Measurements from ENCODE around the gene AMZ1.

The AMZ1 gene

DNA sequence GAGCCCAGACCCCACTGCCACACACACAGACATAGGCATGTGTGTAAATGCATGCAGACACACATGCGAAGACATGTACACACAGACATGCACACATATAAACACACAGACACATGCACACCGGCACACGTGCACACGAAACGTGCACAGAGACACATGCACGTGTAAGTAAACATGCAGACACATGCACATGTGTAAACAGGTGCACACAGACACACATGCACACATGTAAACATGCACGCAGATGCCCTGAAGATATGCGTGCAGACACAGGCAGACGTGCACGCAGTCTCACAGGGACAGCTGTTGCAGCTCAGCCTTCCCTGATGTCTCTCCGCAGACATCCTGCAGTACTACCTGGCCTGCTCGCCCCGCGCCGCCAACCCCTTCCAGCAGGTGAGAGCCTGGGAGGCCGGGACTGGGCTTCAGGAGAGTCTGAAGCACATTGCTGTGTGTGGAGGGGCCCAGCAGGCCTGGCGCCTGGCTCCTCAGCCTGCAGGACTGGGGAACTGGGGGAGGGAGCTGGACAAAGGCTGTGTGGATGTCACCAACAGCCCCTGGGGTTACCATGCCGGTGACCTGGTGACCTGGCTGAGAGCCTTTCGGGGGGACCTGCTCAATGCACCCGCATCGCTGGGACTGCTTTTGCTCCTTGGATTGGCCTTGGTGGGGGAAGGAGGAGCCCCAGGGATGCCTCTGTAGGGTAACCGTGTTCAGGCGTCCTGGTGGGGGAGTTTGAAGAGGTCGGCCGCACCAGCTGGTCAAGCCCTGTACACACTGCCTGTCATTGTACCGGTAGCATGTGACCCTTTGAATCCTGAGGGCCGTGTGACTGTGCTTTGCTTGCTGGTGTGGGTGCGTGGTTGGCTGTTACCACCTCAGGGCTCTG is 35.9 kb upstream of the AMZ1 start:
- no peak for DNase-seq

DNA sequence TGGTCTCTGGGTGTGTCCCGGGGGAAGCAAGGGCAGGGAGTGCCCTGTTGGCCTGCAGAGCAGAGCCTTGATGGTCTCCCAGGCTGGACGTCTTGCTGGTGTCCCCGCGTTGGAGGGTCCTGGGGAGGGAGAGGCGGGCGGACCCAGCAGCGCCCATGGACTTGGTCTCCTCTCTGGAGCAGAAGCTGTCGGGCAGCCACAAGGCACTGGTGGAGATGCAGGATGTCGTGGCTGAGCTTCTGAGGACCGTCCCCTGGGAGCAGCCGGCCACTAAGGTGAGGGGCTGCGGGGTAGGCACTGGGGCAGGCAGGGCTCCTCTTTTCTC is 35.3 kb upstream of the AMZ1 start:
- DNase-seq: no peak

DNA sequence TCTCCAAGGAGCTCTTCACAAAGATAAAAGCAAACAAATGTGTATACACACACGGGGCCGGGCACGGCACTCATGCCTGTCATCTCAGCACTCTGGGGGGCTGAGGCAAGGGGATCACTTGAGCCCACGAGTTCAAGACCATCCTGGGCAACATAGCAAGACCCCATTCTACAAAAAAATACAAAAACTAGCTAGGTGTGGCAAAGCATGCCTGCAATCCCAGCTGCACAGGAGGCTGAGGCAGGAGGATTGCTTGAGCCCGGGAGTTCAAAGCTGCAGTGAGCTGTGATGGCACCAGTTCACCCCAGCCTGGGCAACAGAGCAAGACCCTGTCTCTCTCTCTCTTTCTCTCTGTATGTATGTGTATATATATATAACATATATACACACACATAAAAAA is 33.9 kb upstream of the AMZ1 start:
- peak; percentile 70 for DNase-seq

GRCh38 chr7:2655870-2656614 is 32.0 kb upstream of the AMZ1 start:
- no peak for DNase-seq

- DNase-seq: no peak
Measured at GRCh38 chr7:2657208-2657607, 30.8 kb upstream of the AMZ1 start.

- DNase-seq: no peak
Measured at GRCh38 chr7:2657920-2658671, 29.9 kb upstream of the AMZ1 start.

DNA sequence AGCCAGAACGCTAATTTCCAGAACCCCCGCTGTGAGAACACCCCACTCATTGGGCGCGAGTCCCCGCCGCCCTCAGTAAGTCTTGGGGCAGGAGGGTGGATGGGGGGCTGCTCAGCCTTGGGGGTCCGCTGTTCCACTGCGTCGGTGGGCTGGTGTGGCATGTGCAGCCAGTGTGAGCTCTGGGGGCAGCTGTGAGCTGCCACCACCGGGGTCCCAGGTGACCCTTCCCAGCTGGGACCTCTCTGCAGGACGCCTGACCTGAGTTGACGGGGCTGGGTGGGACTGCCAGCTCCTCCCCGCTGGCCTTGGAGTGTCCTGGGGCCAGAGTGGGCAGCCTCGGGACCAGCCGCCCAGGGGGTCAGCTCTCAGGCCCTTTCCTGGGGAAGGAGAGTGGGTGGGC is 29.1 kb upstream of the AMZ1 start:
- no peak for DNase-seq

- no peak for DNase-seq
Measured at GRCh38 chr7:2659556-2660358, 28.2 kb upstream of the AMZ1 start.

DNA sequence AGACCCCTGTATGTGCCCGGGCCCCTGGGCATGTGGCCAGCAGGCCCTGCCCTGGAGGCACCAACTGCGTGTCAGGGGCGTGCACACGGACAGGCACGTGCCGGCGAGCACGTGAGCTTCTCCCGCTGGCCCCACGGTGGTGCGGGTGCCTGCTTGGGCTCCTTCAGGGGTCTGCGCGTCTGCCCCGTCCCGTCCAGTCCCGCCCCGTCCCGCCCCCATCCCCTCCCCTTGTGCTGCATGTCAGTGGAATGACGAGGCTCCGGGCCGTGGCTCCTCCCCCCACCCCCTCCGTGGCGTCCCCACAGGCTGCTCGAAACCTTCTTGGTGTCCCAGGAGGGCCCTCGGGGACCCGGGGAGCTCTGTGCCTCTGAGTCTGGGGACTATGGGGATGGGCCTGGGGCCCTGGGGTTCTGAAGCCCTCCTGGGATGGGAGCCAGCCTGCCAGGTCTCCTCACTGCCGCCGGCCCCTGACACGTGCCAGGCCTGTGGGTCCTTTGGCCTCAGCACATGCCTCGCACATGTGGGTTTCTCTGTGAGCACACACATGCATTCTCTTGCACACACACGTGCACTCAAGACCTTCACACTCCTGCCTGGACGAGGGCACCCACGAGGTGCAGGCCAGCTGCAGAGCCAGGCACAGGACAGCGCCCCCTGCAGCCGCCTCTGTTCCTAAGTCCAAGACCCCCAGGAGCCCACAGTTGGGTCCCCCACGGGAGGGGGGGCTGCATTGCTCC is 27.5 kb upstream of the AMZ1 start:
- no peak for DNase-seq

DNA sequence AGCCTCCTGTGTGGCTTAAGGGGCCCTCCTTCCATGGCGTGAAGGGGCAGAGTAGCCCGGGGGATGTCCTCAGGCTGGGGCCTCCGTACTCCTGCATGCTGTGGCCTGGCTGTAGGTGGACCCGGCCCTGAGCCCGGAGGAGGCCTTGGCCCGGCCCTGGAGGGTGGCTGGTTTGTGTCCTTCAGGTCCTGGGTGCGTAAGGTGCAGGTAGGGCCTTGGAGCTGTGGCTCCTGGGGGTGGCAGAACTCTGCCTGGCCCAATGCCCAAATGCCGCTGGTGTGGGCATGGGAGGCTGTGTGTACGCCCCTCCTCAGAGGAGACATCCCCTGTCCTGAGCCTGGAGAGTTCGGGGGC is 26.9 kb upstream of the AMZ1 start:
- no peak for DNase-seq

GRCh38 chr7:2661602-2662272 is 26.3 kb upstream of the AMZ1 start:
- no peak for DNase-seq

- DNase-seq: no peak
Measured at GRCh38 chr7:2662273-2663120, 25.5 kb upstream of the AMZ1 start.

DNA sequence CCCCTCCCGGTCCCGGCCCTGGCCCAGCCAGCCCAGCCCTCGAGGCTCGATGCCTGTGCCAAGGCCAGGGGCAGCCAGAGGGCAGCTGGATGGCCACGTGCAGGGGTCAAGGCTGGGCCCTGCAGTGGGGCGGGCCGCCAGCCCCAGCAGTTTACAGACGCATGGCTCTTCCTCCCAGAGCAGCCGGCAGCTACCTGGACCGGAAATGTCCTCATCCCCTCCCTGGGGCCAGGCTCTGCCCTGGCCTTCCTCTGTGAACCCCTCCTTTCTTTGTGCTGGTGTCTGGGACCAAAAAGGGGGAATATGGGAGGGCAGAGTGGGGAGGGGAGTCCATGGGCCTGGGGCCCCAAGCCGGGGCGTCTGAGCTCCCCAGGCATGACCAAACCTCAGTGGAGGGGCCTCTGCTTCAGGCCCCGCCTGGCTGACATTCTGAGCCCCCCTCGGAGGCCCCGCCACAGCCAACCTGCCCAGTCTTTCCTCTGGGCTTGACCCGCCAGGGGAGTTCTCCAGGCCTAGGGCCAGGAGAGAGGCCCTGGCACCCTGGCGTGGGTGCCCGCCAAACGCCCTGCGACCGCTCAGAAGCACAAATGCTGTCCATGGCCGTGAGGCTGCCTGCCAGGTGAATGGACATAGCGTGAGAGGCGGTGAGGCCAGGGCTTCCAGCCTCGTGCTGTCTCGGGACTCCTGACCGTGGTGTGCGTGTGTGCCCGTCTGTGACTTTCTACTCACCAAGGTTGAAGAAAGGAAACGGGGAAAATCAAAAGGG is 24.7 kb upstream of the AMZ1 start:
- no peak for DNase-seq

DNA sequence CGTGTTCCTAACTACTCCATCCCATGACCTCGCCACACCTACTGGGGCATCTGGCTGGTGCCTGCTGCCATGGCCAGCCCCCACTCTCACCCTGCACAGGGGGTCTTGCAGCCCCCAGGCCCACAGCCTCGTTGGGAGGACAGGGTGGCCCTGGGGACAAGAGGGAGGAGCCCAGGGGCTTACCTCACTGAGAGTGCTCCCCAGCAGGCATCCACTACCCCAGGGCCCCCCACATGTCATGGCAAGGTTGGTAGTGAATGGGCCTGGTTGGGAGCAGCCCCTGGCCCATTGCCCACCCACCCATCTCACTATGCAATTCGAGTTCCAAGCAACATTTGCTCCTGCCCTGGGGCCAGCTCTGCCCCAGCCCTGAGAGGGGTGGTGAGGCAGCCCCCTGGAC is 24.0 kb upstream of the AMZ1 start:
- no peak for DNase-seq

GRCh38 chr7:2665359-2665791 is 22.6 kb upstream of the AMZ1 start:
- peak; percentile 39 for DNase-seq

DNA sequence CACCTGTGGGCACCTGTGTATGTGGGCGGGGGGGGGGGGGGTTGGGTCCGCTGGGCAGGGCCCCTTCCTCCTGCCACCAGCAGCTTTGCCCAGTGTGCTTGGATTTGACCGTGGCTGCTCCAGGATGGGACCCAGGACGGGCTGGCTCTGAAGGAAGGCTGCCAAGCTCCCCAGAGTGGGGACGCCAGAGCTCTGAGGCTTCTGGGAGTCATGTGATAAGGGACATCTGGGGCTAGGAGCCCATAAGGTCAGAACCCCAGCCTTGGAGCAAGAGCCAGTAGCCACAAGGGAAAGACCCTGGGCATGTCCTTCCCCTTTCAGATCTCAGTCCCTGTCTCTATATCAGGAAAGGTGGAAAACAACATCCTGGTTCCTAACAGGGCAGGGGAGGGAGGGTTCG is 21.8 kb upstream of the AMZ1 start:
- DNase-seq: no peak

DNA sequence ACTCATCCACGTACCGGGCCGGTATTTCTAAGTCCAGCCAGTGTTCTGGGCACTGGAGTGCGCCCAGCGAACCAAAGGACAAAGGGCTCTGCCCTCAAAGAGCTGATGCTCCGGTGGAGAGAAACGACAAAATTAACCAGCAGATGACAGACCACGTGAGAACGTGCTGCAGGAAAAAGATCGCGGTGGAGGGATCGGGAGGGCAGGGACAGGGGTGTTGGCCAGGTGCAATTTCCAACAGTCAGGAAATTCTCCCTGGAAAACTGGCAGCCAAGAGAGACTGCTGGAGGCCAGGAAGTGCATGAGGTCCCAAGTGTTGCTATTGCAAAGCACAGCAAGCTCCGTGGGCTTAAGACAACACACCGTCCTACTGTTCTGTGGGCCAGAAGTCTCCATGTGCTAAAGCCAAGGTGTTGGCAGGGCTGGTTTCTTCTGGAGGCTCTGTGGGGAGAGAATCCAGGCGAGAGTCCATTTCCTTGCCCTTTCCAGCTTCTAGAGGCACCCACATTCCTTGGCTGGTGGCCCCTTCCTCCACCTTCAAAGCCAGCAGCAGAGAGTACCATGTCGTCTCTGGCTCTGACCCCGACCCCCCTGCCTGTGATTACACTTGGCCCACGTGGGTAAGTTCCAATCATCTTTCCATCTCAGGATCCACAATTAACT is 21.3 kb upstream of the AMZ1 start:
- no peak for DNase-seq

DNA sequence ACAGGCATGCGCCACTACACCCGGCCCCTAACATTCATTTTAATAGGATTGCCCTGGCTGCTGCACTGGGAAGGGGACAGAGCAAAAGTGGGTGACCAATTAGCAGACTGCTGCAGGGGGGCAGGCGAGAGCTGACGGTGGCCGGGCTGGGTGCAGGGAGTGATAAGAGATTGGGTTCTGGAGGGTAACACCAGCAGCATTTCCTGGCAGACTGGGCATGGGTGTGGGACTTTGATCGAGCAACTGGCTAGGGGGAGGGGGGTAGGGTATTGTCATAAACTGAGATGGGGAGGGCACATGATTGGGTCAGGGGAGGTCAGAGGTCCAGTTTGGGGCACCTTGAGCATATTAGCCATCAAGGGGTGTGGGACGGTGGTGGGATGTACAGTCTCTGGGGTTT is 20.2 kb upstream of the AMZ1 start:
- DNase-seq: no peak

- no peak for DNase-seq
Measured at GRCh38 chr7:2668401-2668800, 19.6 kb upstream of the AMZ1 start.
